B cell (primary cell): ENCODE results near the gene TK2. TPM values are rescaled to one million over a fixed set of nuclear protein-coding genes. Genes with fewer than 3 reads are reported as not detected.

ENCODE experiments used
- ATAC-seq: fragments of 200-7000 bp; cut with Tn5 transposase; one replicate; pipeline ENCODE4 v1.10.0; 2021; ENCODE audit warnings: low read depth, mild to moderate bottlenecking, moderate number of reproducible peaks, moderate library complexity
- CTCF ChIA-PET: fragments of 350-600 bp; sonication (Branson Sonifier 250); formaldehyde crosslinking; loops from one replicate; lab custom pipeline; 2021; ENCODE audit warnings: antibody characterized with exemption, inconsistent platforms; lab: Charles Lee
- POLR2A ChIA-PET: fragments of 350-600 bp; sonication (Branson Sonifier 250); formaldehyde crosslinking; loops from one replicate; lab custom pipeline; 2021; ENCODE audit warnings: antibody characterized with exemption; lab: Charles Lee
- DNase-seq: peaks from one replicate; pipeline ENCODE4 v3.0.0; 2013
- H2AFZ ChIP-seq: 2 replicates; pipeline ENCODE4 v1.6.1; 2012; ENCODE audit warnings: mild to moderate bottlenecking, low read depth, low read length; ENCODE audit not compliant: insufficient read depth, poor library complexity, severe bottlenecking
- H3K27ac ChIP-seq, 2 donors: 1 replicate in 1 of 2; 2 replicates in 1 of 2; pipeline ENCODE4 v1.5.1; 2012 to 2013; ENCODE audit warnings: low read length in 2 of 2, mild to moderate bottlenecking in 2 of 2, moderate library complexity in 1 of 2
- H3K27me3 ChIP-seq, 4 experiments: fragments of 200-600 bp in 1 of 4; sonication (generic) in 1 of 4; replicated peaks in 1 of 4; 1 replicate in 2 of 4; 2 replicates in 2 of 4; pipeline versions ENCODE4 v1.6.1 to v1.7.0; 2013 to 2016; ENCODE audit warnings: low read length in 3 of 4, mild to moderate bottlenecking in 2 of 4, mixed read lengths in 1 of 4, moderate library complexity in 1 of 4; ENCODE audit not compliant: insufficient read depth in 4 of 4, control insufficient read depth in 3 of 4; ENCODE audit errors: control extremely low read depth in 1 of 4
- H3K36me3 ChIP-seq, 2 experiments: replicated peaks in 1 of 2; 1 replicate in 1 of 2; 2 replicates in 1 of 2; pipeline versions ENCODE4 v1.6.1 to v1.7.1; 2013; ENCODE audit warnings: low read length in 1 of 2; ENCODE audit not compliant: insufficient read depth in 2 of 2, control insufficient read depth in 1 of 2; ENCODE audit errors: control extremely low read depth in 1 of 2, extremely low read depth in 1 of 2
- H3K4me1 ChIP-seq, 2 donors: fragments of 200-600 bp in 1 of 2; sonication (generic) in 1 of 2; 1 replicate in 1 of 2; 2 replicates in 1 of 2; pipeline versions ENCODE4 v1.5.1 to v1.6.1; 2013 to 2017; ENCODE audit warnings: low read length in 2 of 2; ENCODE audit not compliant: control insufficient read depth in 2 of 2, insufficient read depth in 2 of 2
- H3K4me2 ChIP-seq: replicated peaks from 2 replicates; pipeline ENCODE3; 2012; ENCODE audit warnings: mild to moderate bottlenecking, low read depth, low read length; ENCODE audit not compliant: poor library complexity, severe bottlenecking
- H3K4me3 ChIP-seq, 5 experiments: fragments of 200-600 bp in 1 of 5; sonication (generic) in 1 of 5; 1 replicate in 3 of 5; 2 replicates in 2 of 5; pipeline versions ENCODE4 v1.5.1 to v1.7.0; 2011 to 2016; ENCODE audit warnings: low read length in 4 of 5, mild to moderate bottlenecking in 4 of 5, low read depth in 2 of 5, control low read depth in 1 of 5, moderate library complexity in 1 of 5; ENCODE audit not compliant: insufficient read depth in 1 of 5; ENCODE audit errors: control extremely low read depth in 1 of 5, extremely low read depth in 1 of 5
- H3K79me2 ChIP-seq: fragments of 200-600 bp; sonication (generic); one replicate; pipeline ENCODE4 v1.6.0; 2016; ENCODE audit warnings: low read length; ENCODE audit not compliant: control insufficient read depth, insufficient read depth
- H3K9ac ChIP-seq: fragments of 200-600 bp; sonication (generic); 2 replicates; pipeline ENCODE4 v1.6.1; 2017; ENCODE audit warnings: mild to moderate bottlenecking, low read length, moderate library complexity
- H3K9me3 ChIP-seq, 3 donors: one replicate each; pipeline versions ENCODE4 v1.6.1 to v1.7.1; 2013; ENCODE audit warnings: low read length in 2 of 3; ENCODE audit not compliant: control insufficient read depth in 2 of 3, insufficient read depth in 1 of 3; ENCODE audit errors: control extremely low read depth in 1 of 3
- H4K20me1 ChIP-seq: 2 replicates; pipeline ENCODE4 v1.6.0; 2012; ENCODE audit warnings: mild to moderate bottlenecking, low read length; ENCODE audit not compliant: insufficient read depth, control insufficient read depth, poor library complexity, severe bottlenecking
- H3K27ac Mint-ChIP-seq: one replicate; pipeline ENCODE4 v1.8.0; 2021; ENCODE audit warnings: mixed read lengths
- H3K27me3 Mint-ChIP-seq: one replicate; pipeline ENCODE4 v1.8.0; 2021; ENCODE audit warnings: mixed read lengths
- H3K4me1 Mint-ChIP-seq: one replicate; pipeline ENCODE4 v1.8.0; 2021; ENCODE audit warnings: mixed read lengths
- H3K4me3 Mint-ChIP-seq: one replicate; pipeline ENCODE4 v1.8.0; 2021; ENCODE audit warnings: mixed read lengths
- H3K9me3 Mint-ChIP-seq: one replicate; pipeline ENCODE4 v1.8.0; 2022; ENCODE audit warnings: mixed read lengths; ENCODE audit not compliant: insufficient read depth
- EZH2 ChIP-seq: IDR thresholded peaks from 2 replicates; pipeline ENCODE4 v1.6.1; 2012; ENCODE audit warnings: borderline replicate concordance, low read depth, mild to moderate bottlenecking, moderate library complexity, low read length; ENCODE audit not compliant: insufficient read depth, poor library complexity, severe bottlenecking
- WGBS: methylation state at CpG from one replicate; pipeline ENCODE4 v1.1.5; 2013; ENCODE audit warnings: missing lambda C conversion rate; ENCODE audit not compliant: insufficient coverage; 5-methylcytosine and 5-hydroxymethylcytosine counted together
- intact Hi-C: fragments of 100-400 bp; cut with micrococcal nuclease; formaldehyde crosslinking; loops from one replicate; pipeline ENCODE4 v1.10.0; 2022
- polyA plus RNA-seq: library from polyadenylated mRNA; depleted of rRNA; stranded (reverse); fragments of >200 nt; gene quantifications from 2 replicates; pipeline ENCODE4 v1.2.3, GENCODE V29; 2012
- total RNA-seq, 2 donors: library from RNA; stranded (reverse); fragments of 120-200 nt in 1 of 2; gene quantifications; 1 replicate in 1 of 2; 2 replicates in 1 of 2; pipeline versions ENCODE4 v1.2.3 to v1.2.4, GENCODE V29; 2013 to 2022
- TF ChIP-seq, protein P1 (sequence below): fragments of 200-600 bp; IDR thresholded peaks from one replicate; pipeline ENCODE4 v1.8.0; 2022; ENCODE audit warnings: antibody characterized with exemption, mild to moderate bottlenecking

TK2 gene
- total and polyA plus RNA-seq, 2 donors (not counting 1 experiment from before 2014, with no cell fraction given): 2.9 to 9.7 TPM

DNA sequence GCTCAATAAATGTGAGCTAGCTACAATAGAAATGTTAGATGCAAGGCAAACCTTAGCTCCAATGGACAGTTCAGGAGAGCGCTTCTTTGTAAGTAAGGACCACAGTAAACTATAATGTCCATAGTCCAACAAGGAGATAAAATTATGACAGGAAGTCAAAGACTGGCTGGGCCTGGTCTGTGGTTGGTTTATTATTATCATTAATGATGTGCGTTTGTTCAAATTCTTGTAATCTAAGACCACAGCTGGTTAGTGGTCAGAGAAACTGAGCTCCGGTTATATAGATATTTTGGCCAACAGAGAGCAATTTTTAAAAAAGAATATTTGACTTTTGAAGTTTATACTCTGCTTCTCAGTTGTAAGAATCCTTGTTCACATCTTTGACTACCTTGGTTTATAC, 24.6 kb upstream of the TK2 start:
- CTCF ChIA-PET: interaction anchor here (0.7 kb wide), 1 partner anchor 93 kb away, joined by 3 read pairs; no protein-coding TSS in a partner anchor
- H3K9me3 Mint-ChIP-seq: no peaks in the 10 kb centered on the region

DNA sequence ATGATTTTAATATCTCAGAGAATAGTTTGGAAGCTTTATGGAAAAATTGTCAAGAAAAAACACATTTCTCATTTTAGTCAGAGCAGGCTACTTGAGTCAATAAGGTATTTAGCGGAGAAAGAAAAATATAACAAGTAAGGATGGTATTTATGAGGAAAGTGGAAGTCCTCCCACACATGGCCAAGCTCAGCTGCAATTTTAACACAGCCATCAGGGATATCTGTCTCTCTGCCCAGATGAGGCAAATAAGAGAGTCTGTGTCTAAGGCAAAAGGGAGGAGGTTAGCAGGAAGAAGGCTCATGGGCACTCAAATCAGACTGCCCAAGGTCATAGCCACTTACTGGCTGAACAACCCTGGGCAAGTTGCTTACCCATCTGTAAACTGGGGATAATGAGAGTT, 24.2 kb upstream of the TK2 start:
- intact Hi-C loops: no loop called here
- TF ChIP-seq, protein P1, sequence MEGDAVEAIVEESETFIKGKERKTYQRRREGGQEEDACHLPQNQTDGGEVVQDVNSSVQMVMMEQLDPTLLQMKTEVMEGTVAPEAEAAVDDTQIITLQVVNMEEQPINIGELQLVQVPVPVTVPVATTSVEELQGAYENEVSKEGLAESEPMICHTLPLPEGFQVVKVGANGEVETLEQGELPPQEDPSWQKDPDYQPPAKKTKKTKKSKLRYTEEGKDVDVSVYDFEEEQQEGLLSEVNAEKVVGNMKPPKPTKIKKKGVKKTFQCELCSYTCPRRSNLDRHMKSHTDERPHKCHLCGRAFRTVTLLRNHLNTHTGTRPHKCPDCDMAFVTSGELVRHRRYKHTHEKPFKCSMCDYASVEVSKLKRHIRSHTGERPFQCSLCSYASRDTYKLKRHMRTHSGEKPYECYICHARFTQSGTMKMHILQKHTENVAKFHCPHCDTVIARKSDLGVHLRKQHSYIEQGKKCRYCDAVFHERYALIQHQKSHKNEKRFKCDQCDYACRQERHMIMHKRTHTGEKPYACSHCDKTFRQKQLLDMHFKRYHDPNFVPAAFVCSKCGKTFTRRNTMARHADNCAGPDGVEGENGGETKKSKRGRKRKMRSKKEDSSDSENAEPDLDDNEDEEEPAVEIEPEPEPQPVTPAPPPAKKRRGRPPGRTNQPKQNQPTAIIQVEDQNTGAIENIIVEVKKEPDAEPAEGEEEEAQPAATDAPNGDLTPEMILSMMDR: no peak
- TF ChIP-seq EZH2: no peak
- Histone ChIP-seq H2AFZ (no peak overlapping the region), H3K9ac (no peak overlapping the region), H4K20me1 (peaks cover 10% of the 10 kb centered on the region), H3K4me3 (no peak overlapping the region), H3K79me2 (no peaks in the 10 kb centered on the region), H3K27me3 (peaks cover 0 to 23% (median 19%) of the 10 kb centered on the region in 4 experiments), H3K4me1 (peaks cover 8 to 14% of the 10 kb centered on the region in 2 donors), H3K27ac (no peak overlapping the region), H3K36me3 (no peaks in the 10 kb centered on the region), H3K4me2 (no peak overlapping the region), H3K9me3 (peaks cover 0 to 2% (median 0%) of the 10 kb centered on the region in 3 donors)
- no peak for ATAC-seq
- Mint-ChIP-seq H3K4me3 (no peak overlapping the region), H3K27ac (no peak overlapping the region), H3K4me1 (peaks cover 10% of the 10 kb centered on the region), H3K27me3 (peaks cover 25% of the 10 kb centered on the region), H3K9me3 (no peaks in the 10 kb centered on the region)
- CTCF ChIA-PET: interaction anchor here (0.7 kb wide), 1 partner anchor 93 kb away, joined by 3 read pairs; no protein-coding TSS in a partner anchor
- POLR2A ChIA-PET: no interaction called here
- DNase-seq: no peak
- WGBS: no CpG with 5 or more reads among the region's 1 CpG

More for the DNA sequence above, 24.6 kb upstream of the TK2 start:
- no peak overlapping the region for H2AFZ ChIP-seq
- H3K4me3 Mint-ChIP-seq: no peak overlapping the region
- no peaks in the 10 kb centered on the region for H3K36me3 ChIP-seq
- TF ChIP-seq, protein P1: no peak
- no peak for TF ChIP-seq EZH2
- no peak overlapping the region for H3K27ac Mint-ChIP-seq
- DNase-seq (no peak), ATAC-seq (no peak)
- H3K9ac ChIP-seq: no peak overlapping the region
- H3K79me2 ChIP-seq: no peaks in the 10 kb centered on the region
- H3K4me3 ChIP-seq: no peak overlapping the region
- H3K27me3 ChIP-seq: peaks cover 0 to 28% (median 23%) of the 10 kb centered on the region in 4 experiments
- H3K4me2 ChIP-seq: no peak overlapping the region
- peaks cover 0 to 2% (median 0%) of the 10 kb centered on the region in 3 donors for H3K9me3 ChIP-seq
- peaks cover 27% of the 10 kb centered on the region for H3K27me3 Mint-ChIP-seq
- POLR2A ChIA-PET: interaction anchor here (0.5 kb wide), 1 partner anchor 70 kb away, joined by 9 read pairs; no protein-coding TSS in a partner anchor
- peaks cover 10% of the 10 kb centered on the region for H3K4me1 Mint-ChIP-seq
- 100% methylated on average over 1 of the region's 3 CpGs for WGBS
- intact Hi-C loops: no loop called here
- peaks cover 13 to 18% of the 10 kb centered on the region in 2 donors for H3K4me1 ChIP-seq
- H3K27ac ChIP-seq: no peak overlapping the region
- H4K20me1 ChIP-seq: peaks cover 6% of the 10 kb centered on the region
